DMS 273 treated with DMSO at 0.1 percent for 48 hours (cell line): Measurements from ENCODE around the gene VPS18.

Experiments
- DNase-seq: peaks from one replicate; lab custom pipeline; 2025; lab: John Stamatoyannopoulos, UW

The VPS18 gene

GRCh38 chr15:40902605-40903561, 8.6 kb downstream of the VPS18 start:
- DNase-seq, result no peak

- no peak for DNase-seq
Measured at GRCh38 chr15:40904552-40905201, 10.4 kb downstream of the VPS18 start.

- DNase-seq, result peak; percentile 41
Measured at GRCh38 chr15:40906091-40906990, 12.1 kb downstream of the VPS18 start.

- DNase-seq, result peak; percentile 43
Measured at GRCh38 chr15:40906991-40907802, 12.9 kb downstream of the VPS18 start.

- no peak for DNase-seq
Measured at GRCh38 chr15:40908095-40908494, 13.8 kb downstream of the VPS18 start.

GRCh38 chr15:40909662-40910630, 15.7 kb downstream of the VPS18 start:
- DNase-seq, result no peak

GRCh38 chr15:40911141-40911540, 16.9 kb downstream of the VPS18 start:
- no peak for DNase-seq

- DNase-seq, result no peak
Measured at GRCh38 chr15:40911693-40912092, 17.4 kb downstream of the VPS18 start.

GRCh38 chr15:40912478-40912877, 18.2 kb downstream of the VPS18 start:
- DNase-seq, result no peak

- no peak for DNase-seq
Measured at GRCh38 chr15:40914013-40914412, 19.8 kb downstream of the VPS18 start.

- DNase-seq, result no peak
Measured at GRCh38 chr15:40914486-40914885, 20.2 kb downstream of the VPS18 start.

GRCh38 chr15:40915116-40915661, 20.9 kb downstream of the VPS18 start:
- no peak for DNase-seq

- DNase-seq, result no peak
Measured at GRCh38 chr15:40915679-40916078, 21.4 kb downstream of the VPS18 start.

GRCh38 chr15:40917585-40917984, 23.3 kb downstream of the VPS18 start:
- DNase-seq, result no peak

- DNase-seq, result no peak
Measured at GRCh38 chr15:40918146-40918798, 24.0 kb downstream of the VPS18 start.

- no peak for DNase-seq
Measured at GRCh38 chr15:40918799-40919392, 24.6 kb downstream of the VPS18 start.

- no peak for DNase-seq
Measured at GRCh38 chr15:40921949-40922607, 27.8 kb downstream of the VPS18 start.

GRCh38 chr15:40922608-40923005, 28.4 kb downstream of the VPS18 start:
- no peak for DNase-seq
